ENCODE data around the gene AEBP1.
A peak's percentile ranks its signal among the peaks of the same experiment; 100 is the strongest.
"Not testable (repeated sequence)": the region's sequence is repeated elsewhere in the genome, so short reads cannot be mapped to it uniquely, and the experiment has no call there.

Gene AEBP1

GRCh38 chr7:44120395-44120794 lies 16.2 kb downstream of the AEBP1 start:
- no peak for TF ChIP-seq CTCF (conservative IDR thresholded peaks at IDR 0.05)
- H3K27ac ChIP-seq: peak overlapping the region; percentile 87; the same call in 1 of the 2 replicates

- TF ChIP-seq CTCF (conservative IDR thresholded peaks at IDR 0.05): no peak
- H3K27ac ChIP-seq: peak overlapping the region; percentile 87; the same call in 1 of the 2 replicates
These were observed 17.7 kb downstream of the AEBP1 start for GRCh38 chr7:44121761-44122420.

- peak overlapping the region; percentile 87 for H3K27ac ChIP-seq
- TF ChIP-seq CTCF (conservative IDR thresholded peaks at IDR 0.05): no peak
These were observed 18.4 kb downstream of the AEBP1 start for GRCh38 chr7:44122529-44122928.

GRCh38 chr7:44123190-44124003 lies 19.3 kb downstream of the AEBP1 start, which contains the start of gene POLD2:
Gene POLD2 (minus strand): TSS chr7:44123548. CDS start chr7:44122053, 1,495 bp downstream.
- H3K27ac ChIP-seq: peak within 1 kb of the TSS; percentile 87
- TF ChIP-seq CTCF (conservative IDR thresholded peaks at IDR 0.05): no peak

GRCh38 chr7:44124822-44125202 lies 20.7 kb downstream of the AEBP1 start:
- peak overlapping the region; percentile 87 for H3K27ac ChIP-seq
- TF ChIP-seq CTCF (conservative IDR thresholded peaks at IDR 0.05): no peak

- H3K27ac ChIP-seq: not testable (repeated sequence)
These were observed 22.4 kb downstream of the AEBP1 start for GRCh38 chr7:44126574-44126973.

- no peak overlapping the region for H3K27ac ChIP-seq
- no peak for TF ChIP-seq CTCF (conservative IDR thresholded peaks at IDR 0.05)
These were observed 23.0 kb downstream of the AEBP1 start for GRCh38 chr7:44127161-44127560.

Data from VCaP (cell line).